ENCODE results near the gene ATAD2B. TPM values are rescaled to one million over a fixed set of nuclear protein-coding genes. Genes with fewer than 3 reads are reported as not detected.

The ATAD2B gene
- total RNA-seq, 1 donor from 2014 or later: 46.8 TPM

- no peak for DNase-seq
Measured at GRCh38 chr2:23836971-23837565, 89.9 kb downstream of the ATAD2B start.

- DNase-seq: no peak
Measured at GRCh38 chr2:23836505-23836904, 90.4 kb downstream of the ATAD2B start.

- DNase-seq: no peak
Measured at GRCh38 chr2:23835988-23836387, 90.9 kb downstream of the ATAD2B start.

- DNase-seq: no peak
Measured at GRCh38 chr2:23835423-23835822, 91.5 kb downstream of the ATAD2B start.

- no peak for DNase-seq
Measured at GRCh38 chr2:23828986-23829385, 97.9 kb downstream of the ATAD2B start.

- DNase-seq: no peak
Measured at GRCh38 chr2:23828256-23828980, 98.5 kb downstream of the ATAD2B start.

- no peak for DNase-seq
Measured at GRCh38 chr2:23827287-23827686, 99.6 kb downstream of the ATAD2B start.

GRCh38 chr2:23826771-23827170, 100.2 kb downstream of the ATAD2B start:
- no peak for DNase-seq

GRCh38 chr2:23826040-23826439, 100.9 kb downstream of the ATAD2B start:
- no peak for DNase-seq

GRCh38 chr2:23824777-23825212, 102.1 kb downstream of the ATAD2B start:
- peak; percentile 12 for DNase-seq

GRCh38 chr2:23823863-23824262, 103.1 kb downstream of the ATAD2B start:
- DNase-seq: no peak

- DNase-seq: no peak
Measured at GRCh38 chr2:23814963-23815362, 112.0 kb downstream of the ATAD2B start.

GRCh38 chr2:23813438-23813837, 113.5 kb downstream of the ATAD2B start:
- DNase-seq: no peak

- no peak for DNase-seq
Measured at GRCh38 chr2:23809150-23809549, 117.8 kb downstream of the ATAD2B start.

- no peak for DNase-seq
Measured at GRCh38 chr2:23806665-23807249, 120.2 kb downstream of the ATAD2B start.

GRCh38 chr2:23806201-23806600, 120.7 kb downstream of the ATAD2B start:
- DNase-seq: no peak

GRCh38 chr2:23803965-23804542, 122.9 kb downstream of the ATAD2B start:
- DNase-seq: no peak

GRCh38 chr2:23803264-23803964, 123.5 kb downstream of the ATAD2B start:
- no peak for DNase-seq

- DNase-seq: no peak
Measured at GRCh38 chr2:23801396-23801795, 125.5 kb downstream of the ATAD2B start.

GRCh38 chr2:23794234-23794633, 132.7 kb downstream of the ATAD2B start:
- DNase-seq: no peak

- DNase-seq: no peak
Measured at GRCh38 chr2:23793476-23793875, 133.4 kb downstream of the ATAD2B start.

- no peak for DNase-seq
Measured at GRCh38 chr2:23791030-23791429, 135.9 kb downstream of the ATAD2B start.

- no peak for DNase-seq
Measured at GRCh38 chr2:23789012-23789411, 137.9 kb downstream of the ATAD2B start.

All from skin of body (tissue), 2 donors.